ENCODE results near the gene ABCF2.

Gene ABCF2

GRCh38 chr7:151223728-151224127 lies 3.3 kb downstream of the ABCF2 start:
- no peak for DNase-seq (ENCODE audit: extremely low spot score)
- ChIA-PET CTCF (interaction anchor here (1.1 kb wide), 1 partner anchor 56 kb away, joined by 3 read pairs; no protein-coding TSS in a partner anchor), POLR2A (interaction anchor here (1.2 to 1.8 kb wide), 3 partner anchors 9 to 13 kb away, joined by 3 to 4 read pairs (median 4); partner anchors contain the start of gene CHPF2)
- TF ChIP-seq FOXM1 (IDR thresholded peaks at IDR 0.05; ENCODE audit: borderline replicate concordance), result no peak

GRCh38 chr7:151218170-151218569 lies 8.8 kb downstream of the ABCF2 start:
- CTCF ChIA-PET, result no interaction called here
- no peak for DNase-seq (ENCODE audit: extremely low spot score)
- no peak for TF ChIP-seq L3MBTL2 (conservative IDR thresholded peaks at IDR 0.05)
- TF ChIP-seq FOXA1 (IDR thresholded peaks at IDR 0.05), result no peak
- TF ChIP-seq FOXK2 (IDR thresholded peaks at IDR 0.05), result no peak
- no peak for TF ChIP-seq BHLHE40 (IDR thresholded peaks at IDR 0.05; ENCODE audit: borderline replicate concordance)
- no peak for TF ChIP-seq HDGF (IDR thresholded peaks at IDR 0.05; ENCODE audit: borderline replicate concordance)
- no peak for TF ChIP-seq SP1 (IDR thresholded peaks at IDR 0.05)
- TF ChIP-seq NFRKB (IDR thresholded peaks at IDR 0.05), result no peak
- no peak for TF ChIP-seq SUZ12 (IDR thresholded peaks at IDR 0.05)
- no peak for TF ChIP-seq LEF1 (IDR thresholded peaks at IDR 0.05; ENCODE audit: borderline replicate concordance)
- no peak for TF ChIP-seq PKNOX1 (IDR thresholded peaks at IDR 0.05)
- TF ChIP-seq ELF4 (IDR thresholded peaks at IDR 0.05), result no peak
- TF ChIP-seq ARNT (IDR thresholded peaks at IDR 0.05), result no peak
- TF ChIP-seq CTBP1 (IDR thresholded peaks at IDR 0.05; ENCODE audit: borderline replicate concordance), result no peak
- TF ChIP-seq FOXM1 (IDR thresholded peaks at IDR 0.05; ENCODE audit: borderline replicate concordance), result no peak
- no peak for TF ChIP-seq ZNF384 (IDR thresholded peaks at IDR 0.05)
- TF ChIP-seq TARDBP (IDR thresholded peaks at IDR 0.05), result no peak
- POLR2A ChIA-PET, result interaction anchor here (0.9 to 10.6 kb wide), 3 partner anchors 9 to 29 kb away, joined by 3 to 90 read pairs (median 7); partner anchors contain the start of genes ABCF2 and CHPF2

GRCh38 chr7:151215396-151215795 lies 11.6 kb downstream of the ABCF2 start:
- DNase-seq (ENCODE audit: extremely low spot score), result no peak
- POLR2A ChIA-PET, result interaction anchor here (10.6 kb wide), 1 partner anchor 11 kb away, joined by 90 read pairs; the partner anchor contains the start of gene ABCF2
- no peak for TF ChIP-seq PKNOX1 (IDR thresholded peaks at IDR 0.05)
- TF ChIP-seq L3MBTL2 (conservative IDR thresholded peaks at IDR 0.05), result no peak
- no peak for TF ChIP-seq ZNF384 (IDR thresholded peaks at IDR 0.05)
- TF ChIP-seq ARNT (IDR thresholded peaks at IDR 0.05), result no peak
- no peak for TF ChIP-seq BHLHE40 (IDR thresholded peaks at IDR 0.05; ENCODE audit: borderline replicate concordance)
- no peak for TF ChIP-seq FOXA1 (IDR thresholded peaks at IDR 0.05)
- no peak for TF ChIP-seq SP1 (IDR thresholded peaks at IDR 0.05)
- no peak for TF ChIP-seq LEF1 (IDR thresholded peaks at IDR 0.05; ENCODE audit: borderline replicate concordance)
- no peak for TF ChIP-seq NFRKB (IDR thresholded peaks at IDR 0.05)
- TF ChIP-seq ELF4 (IDR thresholded peaks at IDR 0.05), result no peak
- no peak for TF ChIP-seq HDGF (IDR thresholded peaks at IDR 0.05; ENCODE audit: borderline replicate concordance)
- TF ChIP-seq FOXK2 (IDR thresholded peaks at IDR 0.05), result no peak
- TF ChIP-seq SUZ12 (IDR thresholded peaks at IDR 0.05), result no peak
- TF ChIP-seq TARDBP (IDR thresholded peaks at IDR 0.05), result no peak
- TF ChIP-seq FOXM1 (IDR thresholded peaks at IDR 0.05; ENCODE audit: borderline replicate concordance), result no peak
- no peak for TF ChIP-seq CTBP1 (IDR thresholded peaks at IDR 0.05; ENCODE audit: borderline replicate concordance)
- CTCF ChIA-PET, result no interaction called here

GRCh38 chr7:151213826-151214225 lies 13.2 kb downstream of the ABCF2 start:
- ChIA-PET POLR2A (interaction anchor here (1.0 to 10.6 kb wide), 3 partner anchors 10 to 18 kb away, joined by 3 to 90 read pairs (median 6); partner anchors contain the start of genes ABCF2 and CHPF2), CTCF (interaction anchor here (0.6 to 0.9 kb wide), 3 partner anchors 23 to 229 kb away, joined by 3 read pairs; no protein-coding TSS in a partner anchor)
- no peak for DNase-seq (ENCODE audit: extremely low spot score)
- no peak for TF ChIP-seq BHLHE40 (IDR thresholded peaks at IDR 0.05; ENCODE audit: borderline replicate concordance)
- TF ChIP-seq CTBP1 (IDR thresholded peaks at IDR 0.05; ENCODE audit: borderline replicate concordance), result no peak
- TF ChIP-seq FOXM1 (IDR thresholded peaks at IDR 0.05; ENCODE audit: borderline replicate concordance), result no peak
- no peak for TF ChIP-seq NFRKB (IDR thresholded peaks at IDR 0.05)
- no peak for TF ChIP-seq FOXA1 (IDR thresholded peaks at IDR 0.05)
- TF ChIP-seq HDGF (IDR thresholded peaks at IDR 0.05; ENCODE audit: borderline replicate concordance), result no peak
- TF ChIP-seq ZNF384 (IDR thresholded peaks at IDR 0.05), result no peak
- no peak for TF ChIP-seq PKNOX1 (IDR thresholded peaks at IDR 0.05)
- no peak for TF ChIP-seq ELF4 (IDR thresholded peaks at IDR 0.05)
- TF ChIP-seq SUZ12 (IDR thresholded peaks at IDR 0.05), result no peak
- no peak for TF ChIP-seq FOXK2 (IDR thresholded peaks at IDR 0.05)
- TF ChIP-seq SP1 (IDR thresholded peaks at IDR 0.05), result no peak
- TF ChIP-seq ARNT (IDR thresholded peaks at IDR 0.05), result no peak
- no peak for TF ChIP-seq L3MBTL2 (conservative IDR thresholded peaks at IDR 0.05)
- TF ChIP-seq TARDBP (IDR thresholded peaks at IDR 0.05), result no peak
- no peak for TF ChIP-seq LEF1 (IDR thresholded peaks at IDR 0.05; ENCODE audit: borderline replicate concordance)

GRCh38 chr7:151212626-151213025 lies 14.4 kb downstream of the ABCF2 start:
- CTCF ChIA-PET, result no interaction called here
- no peak for DNase-seq (ENCODE audit: extremely low spot score)
- POLR2A ChIA-PET, result interaction anchor here (1.5 to 10.6 kb wide), 2 partner anchors 14 to 20 kb away, joined by 6 to 90 read pairs; partner anchors contain the start of genes ABCF2 and CHPF2
- TF ChIP-seq PKNOX1 (IDR thresholded peaks at IDR 0.05) (no peak), LEF1 (IDR thresholded peaks at IDR 0.05; ENCODE audit: borderline replicate concordance) (no peak)
